HG03095 (cell line): ENCODE measurements around the gene CCDC196.

ENCODE experiments used
- ATAC-seq: cut with Tn5 transposase; IDR thresholded peaks from one replicate; pipeline ENCODE4 v1.9.1; 2021; ENCODE audit warnings: moderate library complexity; ENCODE audit not compliant: unreplicated experiment

The CCDC196 gene

DNA sequence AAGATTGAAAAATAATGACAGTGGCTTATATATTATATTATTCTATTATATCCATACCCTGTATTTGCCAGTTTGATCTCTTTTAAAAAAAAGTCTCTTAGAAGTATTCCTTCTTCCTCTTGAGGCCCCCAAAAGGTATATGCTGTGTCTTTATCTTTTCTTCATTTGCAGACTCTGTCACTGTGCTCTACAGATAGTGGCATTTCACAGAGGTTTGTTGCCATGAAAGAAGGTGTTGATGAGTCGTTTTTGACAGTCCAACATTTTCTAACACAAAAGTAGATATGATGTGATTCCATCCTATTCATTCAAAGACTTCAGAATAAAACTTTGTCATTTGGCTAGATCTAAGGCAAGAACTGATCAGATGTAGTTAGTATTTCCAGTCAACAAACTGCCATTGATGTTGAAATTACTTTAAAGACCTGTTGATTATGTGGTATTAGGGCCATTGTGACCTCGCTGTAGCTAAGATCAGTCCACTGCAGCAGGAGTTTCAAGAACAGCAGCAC, at the start of gene CCDC196:
TSS of gene CCDC196 (plus strand) at position 462 of the 512 bp plus-strand sequence. CDS start 132 bp downstream, outside the sequence.
- ATAC-seq = no peak

- ATAC-seq = no peak
These were observed 45.4 kb upstream of the CCDC196 start for GRCh38 chr14:66440801-66441200.

- no peak for ATAC-seq
These were observed 43.1 kb upstream of the CCDC196 start for GRCh38 chr14:66442953-66443571.

- ATAC-seq = no peak
These were observed 42.4 kb upstream of the CCDC196 start for GRCh38 chr14:66443785-66444184.

GRCh38 chr14:66444271-66444927, 41.8 kb upstream of the CCDC196 start:
- ATAC-seq = no peak

DNA sequence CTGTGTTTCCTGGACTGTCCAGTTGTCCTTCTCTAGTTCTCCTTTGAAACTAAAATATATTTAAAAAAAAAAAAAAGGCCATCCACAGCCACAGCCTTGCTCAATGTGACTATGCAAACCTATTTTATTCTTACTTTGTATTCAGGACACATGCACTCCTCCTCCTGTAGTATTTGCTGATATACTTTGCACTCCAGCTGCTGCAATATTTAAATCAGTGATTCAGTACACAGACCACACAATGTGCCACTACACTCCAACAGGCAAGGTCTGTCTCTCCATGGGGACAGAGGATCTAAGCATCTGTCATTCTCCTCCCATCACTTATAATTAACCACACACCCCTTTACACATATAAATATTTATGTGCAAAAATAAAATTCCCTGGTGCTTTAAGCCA, 40.2 kb upstream of the CCDC196 start:
- no peak for ATAC-seq

DNA sequence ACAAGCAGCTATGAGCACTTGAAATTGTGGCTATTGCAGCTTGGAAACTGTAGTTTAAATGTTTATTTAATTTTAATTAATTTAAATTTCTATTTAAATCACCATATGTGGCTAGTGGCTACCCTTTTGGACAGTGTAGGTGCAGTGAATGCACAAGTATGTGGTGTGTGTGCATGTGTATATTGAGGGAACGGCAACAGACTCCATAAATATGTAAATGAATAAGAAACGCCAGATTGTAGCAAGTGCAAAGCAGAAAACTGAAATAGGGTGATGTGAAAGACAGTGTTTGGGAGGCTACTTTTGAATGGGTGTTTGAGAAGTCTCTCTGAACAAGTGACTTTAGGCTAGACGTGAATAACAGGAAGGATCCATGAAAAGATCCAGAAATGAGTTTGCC, 32.7 kb upstream of the CCDC196 start:
- ATAC-seq = no peak

- no peak for ATAC-seq
These were observed 26.6 kb upstream of the CCDC196 start for GRCh38 chr14:66459603-66460002.

- ATAC-seq = no peak
These were observed 21.9 kb upstream of the CCDC196 start for GRCh38 chr14:66464261-66464660.

DNA sequence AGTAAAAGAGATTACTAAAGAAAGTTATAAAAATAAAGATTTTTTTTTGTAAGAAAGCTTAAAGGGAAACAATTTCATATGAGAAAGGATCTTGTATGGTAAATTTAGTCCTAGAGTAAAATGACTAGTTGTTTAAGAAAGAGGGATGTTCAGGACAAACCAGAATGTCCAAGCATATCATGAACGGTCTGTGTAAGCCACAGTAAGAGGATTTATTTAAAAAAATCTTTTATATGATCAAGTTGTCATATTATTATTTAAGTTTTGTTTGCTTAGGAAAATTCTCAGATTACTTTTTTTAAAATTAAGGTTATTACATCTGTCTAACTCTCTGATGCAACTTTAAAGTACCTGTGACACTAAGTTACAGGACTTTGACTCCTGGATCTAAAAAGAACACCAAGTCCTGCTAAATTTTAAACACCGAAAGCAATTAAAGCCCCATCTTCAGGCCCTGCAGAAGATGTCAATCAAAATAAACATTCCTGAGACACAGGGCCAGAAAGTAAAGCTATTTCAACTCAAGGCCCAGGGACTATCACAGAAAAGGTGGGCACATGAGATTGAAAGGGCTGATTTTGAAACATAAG, 17.3 kb upstream of the CCDC196 start:
- ATAC-seq = no peak

- ATAC-seq = no peak
These were observed 14.6 kb upstream of the CCDC196 start for GRCh38 chr14:66471584-66471983.

DNA sequence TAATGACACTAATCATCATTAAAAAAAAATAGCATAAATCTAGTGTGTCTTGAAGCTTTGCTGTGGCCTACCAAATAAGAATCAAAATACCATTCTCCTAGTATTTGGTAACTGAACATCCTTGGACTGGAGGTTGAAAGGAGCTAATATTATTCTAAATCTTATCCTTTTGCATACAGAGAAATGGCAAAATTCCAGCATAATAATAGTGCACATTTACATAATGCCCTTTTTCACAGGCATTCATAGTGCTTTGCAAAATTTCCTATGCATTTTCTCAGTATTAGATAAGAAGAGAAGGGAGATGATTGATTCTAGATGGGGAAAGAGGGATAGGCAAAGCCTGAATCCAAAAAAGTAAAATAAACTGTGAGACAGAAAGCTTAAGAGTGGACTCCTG, 13.9 kb upstream of the CCDC196 start:
- no peak for ATAC-seq

- ATAC-seq = no peak
These were observed 12.9 kb upstream of the CCDC196 start for GRCh38 chr14:66473223-66473622.

GRCh38 chr14:66476964-66477363, 9.2 kb upstream of the CCDC196 start:
- no peak for ATAC-seq

DNA sequence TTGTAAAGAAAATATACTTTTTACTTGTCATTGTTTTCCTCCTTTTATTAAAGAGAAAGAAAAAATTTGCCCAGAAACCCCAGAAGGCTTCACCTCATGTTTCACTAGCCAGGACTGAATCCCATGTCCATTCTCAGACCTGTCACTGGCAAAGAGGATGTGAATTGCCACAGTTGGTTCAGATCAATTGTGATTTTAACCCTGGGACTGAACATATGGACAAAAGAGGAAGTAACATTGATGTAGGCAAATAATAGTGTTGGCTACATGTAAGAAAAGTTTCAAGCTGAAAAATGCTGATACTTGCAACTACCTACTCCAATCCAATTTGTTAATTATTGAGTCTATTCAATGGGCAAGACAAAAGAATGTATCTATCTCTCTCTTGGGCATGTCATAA, 8.6 kb upstream of the CCDC196 start:
- ATAC-seq = no peak

DNA sequence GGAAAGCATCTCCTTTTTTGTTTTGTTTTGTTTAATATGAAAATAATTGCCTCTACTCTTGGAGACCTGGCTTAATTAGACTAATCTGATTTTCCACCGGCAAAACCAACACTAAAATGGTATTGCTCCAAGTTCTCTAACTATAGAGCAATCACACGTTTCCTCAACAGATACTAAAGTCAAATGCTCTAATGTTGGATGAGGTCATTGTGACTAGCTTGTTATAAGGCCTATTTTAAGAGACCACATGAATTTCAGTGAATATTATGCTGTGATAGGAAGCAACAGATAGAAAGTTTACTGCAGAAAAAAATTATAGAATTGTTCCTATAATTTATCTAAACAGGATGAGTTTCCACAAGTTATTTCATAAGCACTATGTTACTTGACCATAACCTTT, 3.3 kb upstream of the CCDC196 start:
- no peak for ATAC-seq

DNA sequence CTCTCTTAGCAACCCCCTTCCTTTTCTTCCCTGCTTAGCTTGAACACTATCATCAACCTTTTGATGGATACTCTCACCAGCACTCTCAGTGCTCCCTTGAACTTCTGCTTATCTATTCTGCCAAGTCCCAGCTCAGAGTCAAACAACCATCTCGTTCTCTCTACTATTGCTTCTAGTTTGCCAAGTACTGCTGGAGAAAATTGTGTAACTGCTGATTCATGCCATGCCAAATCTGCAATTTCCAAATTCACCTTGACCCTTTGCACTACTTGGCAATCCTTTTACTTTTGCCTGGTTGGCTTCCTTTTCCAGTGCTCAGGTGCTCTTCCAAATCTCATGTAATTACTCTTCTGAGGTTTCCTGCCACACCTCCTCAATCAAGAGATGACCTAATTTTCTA, 2.8 kb upstream of the CCDC196 start:
- no peak for ATAC-seq

DNA sequence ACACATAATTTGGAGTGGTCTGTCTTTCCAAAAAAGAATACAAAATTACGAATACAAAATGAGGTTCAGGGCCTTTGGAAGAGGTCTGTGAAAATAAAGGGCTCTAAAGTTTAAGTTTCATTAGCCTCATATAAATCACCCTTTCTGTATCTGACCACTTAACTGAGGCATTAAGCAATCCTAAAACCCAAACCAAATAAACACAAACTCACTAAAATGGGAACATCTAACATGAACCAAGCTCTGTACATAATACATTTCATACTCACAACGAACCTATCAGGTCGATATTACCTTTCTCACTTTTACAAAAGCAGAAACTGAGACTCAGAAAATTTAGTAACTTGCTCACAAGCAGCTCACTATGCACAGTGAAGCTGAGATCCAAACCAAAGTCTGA, 1.1 kb upstream of the CCDC196 start:
- no peak for ATAC-seq

- ATAC-seq = no peak
These were observed 993 bp downstream of the CCDC196 start for GRCh38 chr14:66487164-66487563.

DNA sequence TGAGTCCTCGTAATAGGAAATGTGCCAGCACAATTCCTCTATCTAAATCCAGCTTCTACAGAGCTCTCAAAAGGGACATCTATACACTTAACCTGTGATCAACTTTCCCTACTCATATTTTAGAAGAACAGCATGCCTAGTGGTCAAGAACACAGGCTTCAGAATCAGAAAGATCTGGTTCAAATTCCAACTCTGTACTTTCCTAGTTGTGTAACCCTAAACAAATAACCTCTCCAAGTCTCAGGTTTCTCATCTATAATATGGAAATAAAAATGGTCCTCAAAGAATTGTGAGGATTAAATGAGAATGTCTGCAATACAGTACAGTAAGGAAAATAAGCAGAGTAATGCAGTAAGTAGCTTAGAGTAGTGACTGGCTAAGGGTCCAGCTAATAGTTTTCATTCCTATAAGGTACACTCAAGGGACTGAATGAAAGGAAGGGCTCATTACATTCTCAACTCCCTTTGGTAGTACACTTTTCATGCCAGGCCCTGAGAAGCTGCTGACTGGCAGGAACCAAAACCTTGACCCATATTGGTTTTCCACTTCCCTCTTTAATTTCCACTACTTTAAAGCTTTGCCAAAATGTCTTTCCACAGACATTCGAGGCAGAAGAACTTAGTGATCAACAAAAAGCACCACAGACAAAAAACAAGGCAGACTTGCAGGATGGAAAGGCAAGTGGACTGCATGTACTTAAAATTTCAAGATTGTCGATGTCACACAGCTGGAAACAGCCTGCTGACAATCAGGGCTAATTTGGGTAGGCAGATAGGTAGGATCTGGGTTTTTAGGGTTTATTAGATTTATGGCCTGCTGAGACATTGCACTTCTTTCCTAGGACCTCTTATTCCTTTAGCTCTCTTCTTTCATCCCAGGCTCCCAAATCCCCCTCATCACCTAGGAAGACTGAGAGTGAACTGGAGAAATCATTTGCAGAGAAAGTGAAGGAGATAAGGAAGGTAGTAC, 4.3 kb downstream of the CCDC196 start:
- ATAC-seq = no peak

- ATAC-seq = no peak
These were observed 7.6 kb downstream of the CCDC196 start for GRCh38 chr14:66493750-66494149.
